Measurements from ENCODE around the gene ARIH2. TPM values are rescaled to one million over a fixed set of nuclear protein-coding genes. Genes with fewer than 3 reads are reported as not detected.

ARIH2 gene
- total RNA-seq, 1 donor from 2014 or later: 164 TPM

- DNase-seq: no peak
- ATAC-seq (ENCODE audit: poor library complexity): peak; percentile 76
- intact Hi-C loops (cut with DNase I): no loop called here
These were observed 8.1 kb downstream of the ARIH2 start for GRCh38 chr3:48926425-48927392.

GRCh38 chr3:48927928-48928327 is 9.3 kb downstream of the ARIH2 start:
- intact Hi-C loops (cut with DNase I): no loop called here
- DNase-seq: no peak
- no peak for ATAC-seq (ENCODE audit: poor library complexity)

GRCh38 chr3:48928679-48929078 is 10.0 kb downstream of the ARIH2 start:
- DNase-seq (no peak), ATAC-seq (ENCODE audit: poor library complexity) (no peak)
- intact Hi-C loops (cut with DNase I): no loop called here

DNA sequence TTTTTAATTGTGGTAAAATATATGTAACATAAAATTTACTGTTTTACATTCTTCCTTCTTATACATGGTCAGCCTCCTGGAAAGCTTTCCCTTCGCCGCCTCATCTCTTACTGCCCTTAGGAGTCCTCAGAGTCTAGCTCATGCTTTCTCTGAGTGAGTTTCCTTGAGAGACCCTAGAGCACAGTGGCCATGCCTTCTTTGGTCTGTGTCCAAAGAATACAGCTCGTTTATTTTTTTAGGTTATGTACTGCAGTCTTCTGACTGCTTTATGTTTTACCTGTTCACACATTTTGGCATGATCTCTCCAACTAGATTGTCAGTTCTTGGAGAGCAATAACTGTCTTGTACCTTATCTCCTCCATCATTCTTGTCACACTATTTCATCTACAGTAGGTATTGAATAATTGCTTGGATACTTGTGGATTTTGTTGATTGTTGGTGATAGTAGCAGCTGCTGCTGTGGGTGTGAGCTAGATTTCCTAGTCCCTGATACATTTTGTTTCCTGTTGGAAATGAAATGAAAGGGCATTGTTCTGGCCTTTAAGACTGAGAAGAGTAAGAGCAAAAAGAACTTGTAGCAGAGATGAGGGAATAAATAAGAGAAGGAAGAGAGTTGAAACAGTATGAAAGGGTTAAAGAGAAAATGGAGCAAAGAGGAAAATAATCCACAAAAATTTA is 10.9 kb downstream of the ARIH2 start:
- DNase-seq (no peak), ATAC-seq (ENCODE audit: poor library complexity) (no peak)
- intact Hi-C loops (cut with DNase I): no loop called here

DNA sequence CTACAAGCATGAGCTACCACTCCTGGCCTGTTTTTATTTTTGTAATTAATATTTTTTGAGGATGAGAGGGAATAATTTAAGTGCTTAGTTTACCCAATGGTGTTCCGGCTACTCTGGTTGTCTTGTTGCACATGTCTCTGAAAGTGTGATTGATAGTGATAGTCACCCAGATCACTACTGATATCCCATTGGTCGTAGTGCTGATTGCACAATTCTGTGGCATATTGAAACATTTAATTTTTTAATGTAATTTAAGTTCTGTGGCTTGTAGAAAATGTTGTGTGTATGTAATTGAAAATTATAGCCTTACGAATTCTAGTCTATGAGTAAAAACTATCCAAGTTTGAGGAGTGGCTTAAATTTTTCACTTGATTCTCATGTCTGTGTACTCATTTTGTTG is 11.9 kb downstream of the ARIH2 start:
- intact Hi-C loops (cut with DNase I): no loop called here
- no peak for DNase-seq
- no peak for ATAC-seq (ENCODE audit: poor library complexity)

- ATAC-seq (ENCODE audit: poor library complexity): no peak
- DNase-seq: no peak
- intact Hi-C loops (cut with DNase I): no loop called here
These were observed 13.4 kb downstream of the ARIH2 start for GRCh38 chr3:48931944-48932580.

- ATAC-seq (ENCODE audit: poor library complexity) (peak; percentile 86), DNase-seq (no peak)
- intact Hi-C loops (cut with DNase I): no loop called here
These were observed 15.8 kb downstream of the ARIH2 start for GRCh38 chr3:48934333-48934991.

GRCh38 chr3:48935530-48935929 is 16.9 kb downstream of the ARIH2 start:
- DNase-seq (no peak), ATAC-seq (ENCODE audit: poor library complexity) (no peak)
- intact Hi-C loops (cut with DNase I): no loop called here

DNA sequence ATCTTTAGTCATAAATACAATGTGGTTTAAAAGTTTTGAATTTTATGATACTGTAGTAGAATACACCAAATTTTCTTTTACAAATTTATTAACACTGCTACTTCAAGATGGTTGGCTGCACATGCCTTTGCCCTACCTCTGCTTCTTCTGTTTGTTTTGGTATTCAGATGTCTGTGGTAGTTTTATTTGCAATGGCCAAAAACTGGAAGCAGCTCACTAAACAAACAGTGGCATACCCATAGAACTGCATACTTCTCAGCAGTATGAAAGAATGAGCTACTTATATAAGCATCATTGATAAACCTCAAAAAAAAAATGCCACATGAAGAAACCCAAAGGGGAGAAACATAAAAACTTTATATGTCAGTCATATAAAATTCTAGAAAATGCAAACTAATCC is 19.5 kb downstream of the ARIH2 start:
- intact Hi-C loops (cut with DNase I): no loop called here
- ATAC-seq (ENCODE audit: poor library complexity) (no peak), DNase-seq (no peak)

GRCh38 chr3:48938689-48939088 is 20.0 kb downstream of the ARIH2 start:
- DNase-seq: no peak
- no peak for ATAC-seq (ENCODE audit: poor library complexity)
- intact Hi-C loops (cut with DNase I): no loop called here

- intact Hi-C loops (cut with DNase I): no loop called here
- DNase-seq (no peak), ATAC-seq (ENCODE audit: poor library complexity) (no peak)
These were observed 26.8 kb downstream of the ARIH2 start for GRCh38 chr3:48945432-48945831.

GRCh38 chr3:48945891-48946549 is 27.4 kb downstream of the ARIH2 start:
- DNase-seq (no peak), ATAC-seq (ENCODE audit: poor library complexity) (no peak)
- intact Hi-C loops (cut with DNase I): no loop called here

- intact Hi-C loops (cut with DNase I): no loop called here
- ATAC-seq (ENCODE audit: poor library complexity) (peak; percentile 11), DNase-seq (no peak)
These were observed 30.7 kb downstream of the ARIH2 start for GRCh38 chr3:48949376-48949717.

DNA sequence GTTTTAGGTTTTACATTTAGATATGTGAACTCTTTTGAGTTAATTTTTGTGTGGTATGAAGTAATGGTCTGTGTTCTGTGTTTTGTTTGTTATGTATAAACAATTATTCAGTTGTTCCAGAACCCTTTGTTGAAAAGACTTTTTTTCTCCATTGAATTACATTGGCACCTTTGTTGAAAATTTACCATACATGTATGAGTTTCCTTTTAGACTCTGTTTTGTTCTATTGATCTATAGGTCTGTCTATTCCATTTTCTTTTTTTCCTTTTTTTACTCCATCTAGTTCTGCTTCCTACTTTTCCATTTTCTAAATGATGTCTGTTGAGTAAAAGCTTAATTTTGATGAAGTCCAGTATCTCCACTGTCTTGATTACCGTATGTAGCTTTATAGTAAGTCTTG is 31.4 kb downstream of the ARIH2 start:
- intact Hi-C loops (cut with DNase I): no loop called here
- DNase-seq: no peak
- no peak for ATAC-seq (ENCODE audit: poor library complexity)

GRCh38 chr3:48951764-48952163 is 33.1 kb downstream of the ARIH2 start:
- intact Hi-C loops (cut with DNase I): no loop called here
- no peak for ATAC-seq (ENCODE audit: poor library complexity)
- DNase-seq: no peak

DNA sequence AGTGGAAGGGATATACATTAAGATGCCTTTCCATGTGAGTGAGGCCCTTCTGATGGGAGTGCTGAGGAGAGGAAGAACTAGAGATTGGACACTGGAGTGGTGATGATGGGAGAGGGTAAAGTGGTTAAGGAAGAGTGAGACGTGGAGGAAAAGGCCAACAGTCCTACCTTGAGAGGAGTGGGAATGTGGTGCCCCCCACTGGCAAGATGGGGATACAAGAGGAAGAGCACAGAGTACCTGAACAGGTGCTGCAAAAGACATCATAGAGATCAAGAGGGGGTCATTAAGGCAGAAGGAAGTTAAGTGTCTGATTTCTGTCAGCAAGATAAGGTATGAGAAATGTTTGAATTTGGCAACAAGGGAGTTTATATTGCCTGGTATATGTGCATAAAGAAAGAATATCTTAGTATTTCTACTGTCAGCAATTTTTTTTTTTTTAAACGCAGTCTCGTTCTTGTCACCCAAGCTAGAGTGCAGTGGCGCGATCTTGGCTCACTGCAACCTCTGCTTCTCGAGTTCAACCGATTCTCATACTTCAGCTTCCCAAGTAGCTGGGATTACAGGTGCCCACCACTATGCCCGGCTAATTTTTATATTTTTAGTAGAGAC is 34.0 kb downstream of the ARIH2 start:
- DNase-seq (no peak), ATAC-seq (ENCODE audit: poor library complexity) (peak; percentile 25)
- intact Hi-C loops (cut with DNase I): no loop called here

GRCh38 chr3:48957006-48957705 is 38.5 kb downstream of the ARIH2 start:
- intact Hi-C loops (cut with DNase I): no loop called here
- ATAC-seq (ENCODE audit: poor library complexity) (no peak), DNase-seq (no peak)
